ENCODE measurements around the gene LRGUK.

DNA sequence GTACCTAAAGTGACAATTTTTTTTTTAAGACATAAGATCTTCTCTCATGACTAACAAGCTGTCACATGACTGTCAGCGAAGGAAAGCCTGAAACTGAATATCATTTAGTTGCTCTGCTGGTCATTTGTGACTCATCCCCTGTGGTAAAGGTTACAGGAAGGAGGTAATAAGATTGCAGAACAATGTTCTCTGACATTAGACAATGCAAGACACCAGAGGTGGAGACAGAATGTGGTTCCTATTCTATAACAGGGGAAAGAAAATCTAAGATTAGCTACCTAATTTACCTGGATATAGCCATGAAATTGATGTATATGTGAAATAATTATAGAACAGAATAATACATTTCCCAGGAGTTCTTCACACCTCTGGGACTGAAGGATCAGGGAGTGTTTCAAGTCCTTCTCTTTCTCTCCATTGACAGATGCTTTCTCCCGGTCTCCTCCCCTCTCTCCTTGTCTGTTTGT is 47.7 kb downstream of the LRGUK start:
- TF ChIP-seq, protein P1, sequence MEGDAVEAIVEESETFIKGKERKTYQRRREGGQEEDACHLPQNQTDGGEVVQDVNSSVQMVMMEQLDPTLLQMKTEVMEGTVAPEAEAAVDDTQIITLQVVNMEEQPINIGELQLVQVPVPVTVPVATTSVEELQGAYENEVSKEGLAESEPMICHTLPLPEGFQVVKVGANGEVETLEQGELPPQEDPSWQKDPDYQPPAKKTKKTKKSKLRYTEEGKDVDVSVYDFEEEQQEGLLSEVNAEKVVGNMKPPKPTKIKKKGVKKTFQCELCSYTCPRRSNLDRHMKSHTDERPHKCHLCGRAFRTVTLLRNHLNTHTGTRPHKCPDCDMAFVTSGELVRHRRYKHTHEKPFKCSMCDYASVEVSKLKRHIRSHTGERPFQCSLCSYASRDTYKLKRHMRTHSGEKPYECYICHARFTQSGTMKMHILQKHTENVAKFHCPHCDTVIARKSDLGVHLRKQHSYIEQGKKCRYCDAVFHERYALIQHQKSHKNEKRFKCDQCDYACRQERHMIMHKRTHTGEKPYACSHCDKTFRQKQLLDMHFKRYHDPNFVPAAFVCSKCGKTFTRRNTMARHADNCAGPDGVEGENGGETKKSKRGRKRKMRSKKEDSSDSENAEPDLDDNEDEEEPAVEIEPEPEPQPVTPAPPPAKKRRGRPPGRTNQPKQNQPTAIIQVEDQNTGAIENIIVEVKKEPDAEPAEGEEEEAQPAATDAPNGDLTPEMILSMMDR (conservative IDR thresholded peaks at IDR 0.05; ENCODE audit: low read depth, low read length): no peak
- TF ChIP-seq EZH2 (IDR thresholded peaks at IDR 0.05; ENCODE audit: low read length, unreplicated experiment): no peak
